ENCODE data around the gene SEC14L1.

GRCh38 chr17:77125432-77125901 lies 15.3 kb upstream of the SEC14L1 start:
- TF ChIP-seq GATA3 (IDR thresholded peaks at IDR 0.05; ENCODE audit: low read depth, low read length) (no peak), GATA2 (IDR thresholded peaks at IDR 0.05; ENCODE audit: low read depth, low read length) (no peak)

All from SH-SY5Y (cell line).